Esophagus muscularis mucosa (tissue), 4 donors: ENCODE data around the gene ERGIC2.

Source experiments
- CTCF ChIP-seq, 3 experiments: fragments of 200-600 bp in 2 of 3; fragments of 450-650 bp in 1 of 3; sonication (generic) in 2 of 3; IDR thresholded peaks; one replicate each; pipeline ENCODE4 v1.5.1; 2017 to 2019; ENCODE audit warnings: antibody characterized with exemption in 3 of 3, mild to moderate bottlenecking in 2 of 3, moderate library complexity in 1 of 3
- EP300 ChIP-seq: sonication (generic); formaldehyde crosslinking; IDR thresholded peaks from one replicate; pipeline ENCODE4 v1.6.1; 2017; ENCODE audit warnings: antibody characterized with exemption
- POLR2A ChIP-seq: fragments of 450-650 bp; IDR thresholded peaks from one replicate; pipeline ENCODE4 v1.6.1; 2017; ENCODE audit warnings: antibody characterized with exemption, moderate library complexity, mild to moderate bottlenecking, low read depth
- POLR2AphosphoS5 ChIP-seq, 2 donors: sonication (generic); formaldehyde crosslinking; IDR thresholded peaks; one replicate each; pipeline ENCODE4 v1.6.1; 2017; ENCODE audit warnings: antibody characterized with exemption in 2 of 2

DNA sequence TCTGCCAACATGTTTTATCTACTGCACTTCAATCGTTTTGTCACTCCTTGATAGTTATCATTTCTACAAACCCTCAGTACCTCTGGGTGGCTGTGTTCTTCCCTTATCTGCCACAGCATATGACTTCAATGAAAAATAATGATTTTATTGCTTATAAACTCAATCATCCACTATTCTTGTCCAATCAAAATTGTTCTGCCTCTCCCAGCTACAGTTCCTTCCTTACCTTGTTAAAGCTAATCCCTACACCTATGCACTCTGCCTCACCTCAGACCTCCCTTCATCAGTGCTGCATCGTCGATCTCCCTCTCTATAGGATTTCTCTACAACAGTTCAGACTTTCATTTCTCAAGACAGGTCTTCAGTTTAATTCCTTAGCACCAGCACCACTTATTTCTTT, 58.8 kb downstream of the ERGIC2 start:
- TF ChIP-seq CTCF (IDR thresholded peaks at IDR 0.05) (no peak), POLR2A (no peak), EP300 (no peak), POLR2AphosphoS5 (IDR thresholded peaks at IDR 0.05) (no peak)
